BE2C (cell line): ENCODE measurements around the gene RPA1.
A peak's percentile ranks its signal among the peaks of the same experiment; 100 is the strongest.

Experiments
- DNase-seq: peaks from one replicate; pipeline ENCODE4 v3.0.0-alpha.2; 2020
- H3K27me3 ChIP-seq: fragments of 250-450 bp; sonication (Bioruptor Pico); 2 replicates; pipeline ENCODE4 v1.5.1; 2020; ENCODE audit warnings: mild to moderate bottlenecking
- H3K36me3 ChIP-seq: fragments of 250-450 bp; sonication (Bioruptor Pico); 2 replicates; pipeline ENCODE4 v1.5.1; 2020; ENCODE audit warnings: mild to moderate bottlenecking
- H3K4me1 ChIP-seq: fragments of 250-450 bp; sonication (Bioruptor Pico); 2 replicates; pipeline ENCODE4 v1.5.1; 2020
- H3K4me3 ChIP-seq: 2 replicates; pipeline ENCODE4 v1.5.1; 2011; ENCODE audit warnings: low read depth, low read length
- H3K9me3 ChIP-seq: fragments of 250-450 bp; sonication (Bioruptor Pico); 2 replicates; pipeline ENCODE4 v1.5.1; 2020
- CTCF ChIP-seq: IDR thresholded peaks from 2 replicates; pipeline ENCODE4 v1.5.1; 2012; ENCODE audit warnings: mild to moderate bottlenecking, low read depth, low read length

The RPA1 gene

GRCh38 chr17:1947229-1947742, 117.5 kb downstream of the RPA1 start:
- Histone ChIP-seq H3K9me3 (no peaks in the 10 kb centered on the region), H3K27me3 (no peaks in the 10 kb centered on the region), H3K36me3 (no peaks in the 10 kb centered on the region), H3K4me3 (no peak overlapping the region), H3K4me1 (peaks cover 8% of the 10 kb centered on the region)
- no peak for TF ChIP-seq CTCF
- peak; percentile 69 for DNase-seq

- no peaks in the 10 kb centered on the region for H3K9me3 ChIP-seq
- no peak for TF ChIP-seq CTCF
- peaks cover 8% of the 10 kb centered on the region for H3K4me1 ChIP-seq
- DNase-seq: no peak
- no peak overlapping the region for H3K4me3 ChIP-seq
- no peaks in the 10 kb centered on the region for H3K27me3 ChIP-seq
- no peaks in the 10 kb centered on the region for H3K36me3 ChIP-seq
These were observed 118.1 kb downstream of the RPA1 start for GRCh38 chr17:1947743-1948516.

DNA sequence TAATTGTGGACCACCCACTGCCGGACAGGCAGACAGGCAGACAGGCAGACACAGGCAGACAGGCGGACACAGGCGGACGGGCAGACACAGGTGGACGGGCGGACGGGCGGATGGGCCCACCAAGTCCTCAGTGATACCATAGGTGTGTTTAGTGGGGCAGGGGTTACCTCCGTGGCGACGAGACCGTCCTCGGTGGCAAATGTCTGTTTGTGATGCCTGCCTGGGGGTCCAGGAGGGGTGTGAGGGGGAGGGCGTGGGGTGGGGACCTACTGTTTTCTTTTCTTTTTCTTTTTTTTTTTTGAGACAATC, 118.7 kb downstream of the RPA1 start:
- H3K4me3 ChIP-seq: no peak overlapping the region
- TF ChIP-seq CTCF: no peak
- no peaks in the 10 kb centered on the region for H3K9me3 ChIP-seq
- peaks cover 8% of the 10 kb centered on the region for H3K4me1 ChIP-seq
- no peak for DNase-seq
- H3K36me3 ChIP-seq: no peaks in the 10 kb centered on the region
- no peaks in the 10 kb centered on the region for H3K27me3 ChIP-seq
